ENCODE data around the gene INO80E. TPM values are rescaled to one million over a fixed set of nuclear protein-coding genes. Genes with fewer than 3 reads are reported as not detected.
A peak's percentile ranks its signal among the peaks of the same experiment; 100 is the strongest.

Gene INO80E
- total RNA-seq, 1 experiment from 2014 or later: 94.1 TPM

- no peak overlapping the region for H2AK5ac ChIP-seq (ENCODE audit: insufficient read length, low read length)
- Mint-ChIP-seq H3K4me1 (peaks cover 29% of the 10 kb centered on the region in 2 experiments), H3K36me3 (ENCODE audit: insufficient read depth in 1 of 3, low read depth in 3 of 3) (peaks cover 34 to 47% (median 43%) of the 10 kb centered on the region in 3 experiments), H3K27me3 (ENCODE audit: low read depth) (peaks cover 16% of the 10 kb centered on the region), H3K4me3 (peak overlapping the region in 1 of 2 experiments; percentile 95; a peak in 4 of 5 replicates), H3K27ac (no peak overlapping the region), H3K9me3 (peaks cover 14 to 16% of the 10 kb centered on the region in 2 experiments)
- no peak overlapping the region for H4K8ac ChIP-seq (replicated peaks; ENCODE audit: insufficient read length, low read depth, low read length)
- DNase-seq: no peak
- H3K23ac ChIP-seq (ENCODE audit: insufficient read length, low read depth, low read length): no peak overlapping the region
- H3K23me2 ChIP-seq (ENCODE audit: insufficient read length, low read depth, low read length, poor library complexity, severe bottlenecking): peaks cover 14% of the 10 kb centered on the region
- H2BK20ac ChIP-seq (ENCODE audit: low read depth, low read length, poor library complexity, severe bottlenecking): no peak overlapping the region
- H3K27me3 ChIP-seq (ENCODE audit: insufficient read depth, low read length): peaks cover 3% of the 10 kb centered on the region; the same call in 1 of the 2 replicates
- no peak overlapping the region for H3K4ac ChIP-seq (ENCODE audit: low read depth, low read length)
- no peak overlapping the region for H3T11ph ChIP-seq (ENCODE audit: low read length)
- TF ChIP-seq, protein P1, sequence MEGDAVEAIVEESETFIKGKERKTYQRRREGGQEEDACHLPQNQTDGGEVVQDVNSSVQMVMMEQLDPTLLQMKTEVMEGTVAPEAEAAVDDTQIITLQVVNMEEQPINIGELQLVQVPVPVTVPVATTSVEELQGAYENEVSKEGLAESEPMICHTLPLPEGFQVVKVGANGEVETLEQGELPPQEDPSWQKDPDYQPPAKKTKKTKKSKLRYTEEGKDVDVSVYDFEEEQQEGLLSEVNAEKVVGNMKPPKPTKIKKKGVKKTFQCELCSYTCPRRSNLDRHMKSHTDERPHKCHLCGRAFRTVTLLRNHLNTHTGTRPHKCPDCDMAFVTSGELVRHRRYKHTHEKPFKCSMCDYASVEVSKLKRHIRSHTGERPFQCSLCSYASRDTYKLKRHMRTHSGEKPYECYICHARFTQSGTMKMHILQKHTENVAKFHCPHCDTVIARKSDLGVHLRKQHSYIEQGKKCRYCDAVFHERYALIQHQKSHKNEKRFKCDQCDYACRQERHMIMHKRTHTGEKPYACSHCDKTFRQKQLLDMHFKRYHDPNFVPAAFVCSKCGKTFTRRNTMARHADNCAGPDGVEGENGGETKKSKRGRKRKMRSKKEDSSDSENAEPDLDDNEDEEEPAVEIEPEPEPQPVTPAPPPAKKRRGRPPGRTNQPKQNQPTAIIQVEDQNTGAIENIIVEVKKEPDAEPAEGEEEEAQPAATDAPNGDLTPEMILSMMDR (conservative IDR thresholded peaks at IDR 0.05): no peak
- WGBS (ENCODE audit: extremely low coverage, insufficient read length, low lambda C conversion rate): no CpG with 5 or more reads among the region's 6 CpGs
- H3K14ac ChIP-seq (ENCODE audit: insufficient read depth, low read length): no peak overlapping the region
- H3K4me2 ChIP-seq (ENCODE audit: insufficient read depth, insufficient read length, low read length): no peak overlapping the region
- H4K91ac ChIP-seq (ENCODE audit: insufficient read length, low read depth, low read length): no peak overlapping the region
- no peak overlapping the region for H3K18ac ChIP-seq (ENCODE audit: insufficient read length, low read depth, low read length)
- H3K9me3 ChIP-seq (ENCODE audit: control insufficient read depth, low read depth, low read length): peaks cover 7% of the 10 kb centered on the region
- no peak overlapping the region for H4K5ac ChIP-seq (ENCODE audit: insufficient read length, low read depth, low read length)
- H2BK120ac ChIP-seq (ENCODE audit: low read depth, low read length, poor library complexity, severe bottlenecking): no peak overlapping the region
- peaks cover 7% of the 10 kb centered on the region for H3K79me1 ChIP-seq (ENCODE audit: insufficient read depth, low read depth, low read length, poor library complexity, severe bottlenecking)
- H3K56ac ChIP-seq (ENCODE audit: insufficient read length, low read depth, low read length): no peak overlapping the region
- H3K27ac ChIP-seq (ENCODE audit: insufficient read length, low read depth, low read length): no peak overlapping the region
- no peak overlapping the region for H2BK5ac ChIP-seq (ENCODE audit: insufficient read length, low read length)
- H3K9ac ChIP-seq (ENCODE audit: extremely low read depth, insufficient read length, low read length): no peak overlapping the region
- H2AFZ ChIP-seq (ENCODE audit: low read length): no peak overlapping the region
- peaks cover 3% of the 10 kb centered on the region; the same call in 1 of the 2 replicates for H3K4me1 ChIP-seq (ENCODE audit: insufficient read depth, low read length)
- H3K79me2 ChIP-seq (ENCODE audit: insufficient read depth, low read length): peaks cover 5% of the 10 kb centered on the region; the same call in 1 of the 2 replicates
- H2BK12ac ChIP-seq (ENCODE audit: insufficient read length, low read depth, low read length): no peak overlapping the region
- H2BK15ac ChIP-seq (ENCODE audit: low read depth, low read length): no peak overlapping the region
- no peaks in the 10 kb centered on the region for H4K20me1 ChIP-seq (ENCODE audit: control insufficient read depth, insufficient read depth, insufficient read length)
Measured at GRCh38 chr16:29972992-29973383, 23.1 kb upstream of the INO80E start.
